HL-60/S4 treated with phorbol 12-myristate 13-acetate at 8.2 ng/mL for 4 days and 3 days (cell line): ENCODE measurements around the gene TAMALIN.

Experiments used
- in situ Hi-C: fragments of 300-500 bp; cut with MboI; formaldehyde crosslinking; loops from 2 replicates; pipeline ENCODE4 v1.15.0; 2022; ENCODE audit warnings: low sequenced_read_pairs

Gene TAMALIN

DNA sequence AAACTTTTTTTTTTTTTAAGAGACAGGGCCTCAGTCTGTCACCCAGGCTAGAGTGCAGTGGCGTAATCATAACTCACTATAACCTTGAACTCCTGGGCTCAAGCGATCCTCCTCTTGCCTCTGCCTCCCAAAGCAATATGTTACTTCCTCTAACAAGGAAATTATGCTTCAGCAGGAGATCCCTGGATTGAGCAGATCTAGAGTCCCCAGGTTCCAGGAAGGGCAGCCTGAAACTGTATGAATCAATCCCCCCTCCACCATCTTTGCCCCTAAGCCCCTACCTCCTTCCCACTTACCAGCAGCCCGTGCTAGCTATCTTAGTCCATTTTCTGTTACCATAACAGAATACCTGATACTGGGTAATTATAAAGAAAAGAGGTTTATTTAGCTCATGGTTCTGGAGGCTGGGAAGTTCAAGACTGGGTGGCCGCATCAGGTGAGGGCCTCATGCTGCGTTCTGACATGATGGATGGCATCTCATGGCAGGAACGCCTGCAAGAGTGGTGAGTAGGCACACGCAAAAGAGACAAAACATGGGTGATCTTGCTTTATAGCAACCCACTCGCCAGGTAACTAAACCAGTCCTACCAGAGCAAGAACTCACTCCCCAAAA is 5.0 kb downstream of the TAMALIN start:
- in situ Hi-C loops: no loop called here

- in situ Hi-C loops: no loop called here
Measured at GRCh38 chr12:52013626-52014310, 7.0 kb downstream of the TAMALIN start.

- in situ Hi-C loops: no loop called here
Measured at GRCh38 chr12:52014567-52015530, 8.1 kb downstream of the TAMALIN start.

DNA sequence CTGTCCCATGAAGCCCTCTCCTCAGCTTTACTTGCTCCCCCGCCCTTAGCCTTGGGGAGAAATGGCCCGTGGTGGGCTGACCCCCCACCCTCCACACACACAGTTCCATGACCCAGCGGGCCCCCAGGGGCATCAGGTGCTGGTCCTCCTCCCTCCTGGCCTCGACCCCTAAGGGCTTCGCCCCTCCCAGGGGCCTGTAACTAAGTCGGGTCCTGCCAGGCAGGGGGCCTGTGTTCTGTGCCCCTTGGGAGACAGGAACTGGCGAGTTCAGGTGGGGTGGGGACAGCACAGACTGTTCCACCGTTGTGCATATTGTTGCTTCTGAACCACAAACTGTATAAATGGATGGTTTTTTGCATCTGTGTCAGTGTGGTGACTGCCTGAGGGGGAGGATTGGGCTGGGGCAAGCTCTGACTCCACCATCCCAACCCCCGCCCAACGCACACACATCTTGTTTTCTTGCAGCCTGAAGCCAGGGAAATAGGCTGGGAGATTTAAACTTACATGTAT is 8.8 kb downstream of the TAMALIN start:
- in situ Hi-C loops: no loop called here

DNA sequence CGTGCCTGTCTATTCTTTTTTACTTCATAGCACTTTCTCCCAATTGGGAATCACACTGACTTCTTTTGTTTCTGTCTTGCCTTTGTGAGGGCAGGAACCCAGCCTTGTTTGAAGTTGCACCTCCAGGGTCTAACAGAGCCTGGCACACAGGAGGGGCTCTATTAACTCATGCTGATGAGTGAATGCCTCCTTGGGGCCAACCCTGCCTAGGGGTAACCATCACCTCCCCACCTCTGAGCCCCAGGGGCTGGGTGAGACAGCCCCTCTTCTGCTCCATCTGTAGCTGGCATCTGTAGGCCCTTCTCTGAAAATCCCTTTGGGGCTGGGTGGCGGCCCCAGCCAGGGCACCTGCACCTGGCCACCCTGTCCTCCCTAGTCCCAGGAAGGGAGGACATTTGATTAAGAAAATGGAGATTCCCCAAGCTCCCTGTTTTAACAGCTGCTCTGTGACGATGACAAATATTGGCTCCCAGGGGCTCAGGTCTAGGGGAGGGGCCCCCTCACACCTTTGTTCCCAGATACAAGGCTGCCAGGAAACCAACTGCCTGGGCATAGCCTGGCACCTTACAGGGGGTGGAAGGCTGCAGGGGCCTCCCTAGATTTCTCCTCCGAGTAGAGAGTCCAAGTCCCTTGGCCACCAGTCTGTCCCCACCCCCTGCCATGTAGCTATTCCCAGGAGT is 11.8 kb downstream of the TAMALIN start:
- in situ Hi-C loops: no loop called here

- in situ Hi-C loops: no loop called here
Measured at GRCh38 chr12:52019113-52019770, 12.5 kb downstream of the TAMALIN start.

- in situ Hi-C loops: no loop called here
Measured at GRCh38 chr12:52020539-52021336, 14.0 kb downstream of the TAMALIN start.

DNA sequence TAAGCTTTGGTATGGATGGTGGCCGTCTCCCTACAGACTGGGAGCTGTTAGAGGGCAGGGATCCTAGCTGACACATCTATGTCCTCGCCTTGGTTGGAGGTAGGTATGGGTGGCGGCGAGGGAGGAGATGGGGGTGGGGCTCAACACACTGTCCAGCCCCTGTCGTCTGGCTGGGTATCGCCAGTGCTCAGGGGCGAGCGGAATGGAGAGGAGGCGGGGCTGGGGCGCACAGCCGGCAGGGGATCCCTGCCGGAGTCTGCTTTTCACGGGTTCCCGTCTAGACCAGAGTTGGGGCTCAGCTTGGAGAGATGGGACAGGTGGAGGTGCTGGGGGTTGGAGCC is 16.1 kb downstream of the TAMALIN start:
- in situ Hi-C loops: no loop called here

DNA sequence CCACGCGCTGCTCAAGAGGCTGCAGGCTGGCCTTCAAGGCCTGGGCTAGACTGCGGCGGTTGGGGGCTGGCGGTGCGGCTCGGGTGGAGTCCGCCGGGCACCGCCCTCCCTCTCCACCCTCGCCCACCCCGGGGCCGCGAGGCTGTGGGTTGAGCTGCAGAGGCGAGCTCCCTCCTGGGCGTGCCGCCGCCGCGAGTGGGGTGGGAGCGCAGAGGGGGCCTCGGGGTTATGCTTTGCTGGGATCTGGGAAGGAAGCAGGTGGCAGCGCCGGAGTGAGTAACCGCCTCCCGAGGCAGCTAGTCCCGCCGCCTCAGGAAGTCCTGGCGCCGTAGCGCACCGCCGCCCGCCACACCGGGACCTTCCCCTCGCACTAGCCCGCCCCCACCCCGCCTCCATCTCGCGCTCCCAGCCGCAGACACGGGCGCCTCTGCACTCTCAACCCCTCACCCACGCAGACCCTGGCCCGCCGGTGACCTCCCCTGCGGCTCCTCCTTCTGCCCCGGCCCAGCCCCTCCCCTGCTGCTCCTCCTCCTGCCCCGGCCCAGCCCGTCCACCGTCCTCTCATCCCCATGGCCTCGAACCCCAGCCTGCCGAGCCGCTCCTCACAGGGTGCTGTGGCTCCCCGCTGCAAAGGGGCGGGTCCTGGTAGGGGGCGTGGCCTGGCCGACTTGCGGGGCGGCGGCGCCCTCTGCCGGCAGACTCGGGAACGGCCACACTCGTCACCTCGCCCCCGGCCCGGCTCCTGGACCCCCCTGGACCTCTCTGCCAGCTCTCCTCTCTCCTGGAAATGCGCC is 16.6 kb downstream of the TAMALIN start:
- in situ Hi-C loops: no loop called here

- in situ Hi-C loops: no loop called here
Measured at GRCh38 chr12:52023976-52024688, 17.4 kb downstream of the TAMALIN start.

DNA sequence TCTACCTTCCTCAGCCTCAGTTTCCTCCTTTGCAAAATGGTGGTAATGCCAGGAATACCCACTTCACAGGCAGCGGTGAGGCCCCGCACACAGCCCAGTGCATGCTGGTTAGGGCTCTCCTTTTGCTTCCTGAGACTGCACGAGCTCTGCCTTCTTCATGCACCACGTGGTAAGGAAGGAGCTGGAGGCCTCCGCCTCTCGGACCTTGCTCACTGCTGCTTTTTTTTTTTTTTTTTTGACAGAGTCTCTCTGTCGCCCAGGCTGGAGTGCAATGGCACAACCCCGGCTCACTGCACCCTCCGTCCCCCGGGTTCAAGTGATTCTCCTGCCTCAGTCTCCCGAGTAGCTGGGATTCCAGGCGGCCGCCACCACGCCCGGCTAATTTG is 18.1 kb downstream of the TAMALIN start:
- in situ Hi-C loops: loop anchor here (5.0 kb wide), 1 partner anchor 57 kb away; no protein-coding TSS in a partner anchor

DNA sequence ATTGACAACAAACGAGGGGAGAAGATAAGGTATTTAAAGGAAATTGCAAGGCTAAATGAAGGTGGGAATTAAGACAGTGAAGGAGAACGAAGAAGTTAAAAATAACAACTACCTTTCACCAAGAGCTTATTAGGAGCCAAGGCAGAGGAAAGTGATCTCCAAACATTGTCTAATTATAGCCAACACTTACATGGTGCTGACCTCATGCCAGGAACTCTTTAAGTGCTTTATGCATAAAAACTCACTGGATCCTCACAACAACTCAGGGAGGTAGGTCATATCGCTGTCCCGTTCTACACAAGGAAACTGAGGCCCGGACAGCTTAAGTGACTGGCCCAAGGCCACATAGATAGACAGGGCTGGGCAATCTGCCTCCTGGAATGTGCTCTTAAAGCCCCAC is 19.5 kb downstream of the TAMALIN start:
- in situ Hi-C loops: loop anchor here (5.0 kb wide), 1 partner anchor 56 kb away; no protein-coding TSS in a partner anchor

- in situ Hi-C loops: loop anchor here (5.0 kb wide), 1 partner anchor 55 kb away; no protein-coding TSS in a partner anchor
Measured at GRCh38 chr12:52027085-52027843, 20.5 kb downstream of the TAMALIN start.

GRCh38 chr12:52029685-52030084 is 22.9 kb downstream of the TAMALIN start:
- in situ Hi-C loops: loop anchor here (5.0 kb wide), 1 partner anchor 53 kb away; no protein-coding TSS in a partner anchor

DNA sequence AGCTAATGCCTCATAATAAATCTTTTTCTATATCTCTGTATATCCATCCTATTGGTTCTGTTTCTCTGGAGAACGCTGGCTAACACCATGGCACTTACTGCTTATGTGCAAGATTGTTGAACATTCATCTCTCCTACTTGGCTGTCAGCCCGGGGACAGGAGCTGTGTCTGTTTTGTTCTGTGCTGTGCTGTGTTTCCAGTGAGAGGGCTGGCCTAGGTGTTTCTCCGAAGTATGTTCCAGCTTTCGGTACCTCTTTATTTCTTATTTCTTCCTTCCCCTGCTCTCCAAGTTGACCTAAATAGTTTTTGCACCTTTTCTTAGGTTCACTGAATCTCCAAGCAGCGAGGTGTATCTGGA is 25.7 kb downstream of the TAMALIN start:
- in situ Hi-C loops: no loop called here

GRCh38 chr12:52032804-52033445 is 26.2 kb downstream of the TAMALIN start:
- in situ Hi-C loops: no loop called here
